Activated naive CD8-positive, alpha-beta T cell (primary cell): ENCODE measurements around the gene E2F3.

Experiments used
- H3K27ac Mint-ChIP-seq: one replicate; pipeline ENCODE4 v1.8.0; 2021; ENCODE audit warnings: mixed read lengths
- H3K27me3 Mint-ChIP-seq: one replicate; pipeline ENCODE4 v1.8.0; 2021; ENCODE audit warnings: mixed read lengths
- H3K36me3 Mint-ChIP-seq: one replicate; pipeline ENCODE4 v1.8.0; 2021; ENCODE audit warnings: mixed read lengths
- H3K4me1 Mint-ChIP-seq: one replicate; pipeline ENCODE4 v1.8.0; 2021; ENCODE audit warnings: low read depth, mixed read lengths
- H3K4me3 Mint-ChIP-seq: one replicate; pipeline ENCODE4 v1.8.0; 2021; ENCODE audit warnings: mild to moderate bottlenecking, mixed read lengths
- H3K9me3 Mint-ChIP-seq: one replicate; pipeline ENCODE4 v1.8.0; 2021; ENCODE audit warnings: low read depth, mixed read lengths

Gene E2F3

GRCh38 chr6:20411953-20412681, 10.4 kb downstream of the E2F3 start:
- Mint-ChIP-seq H3K27ac (peak overlapping the region; percentile 35), H3K4me1 (peaks cover 75% of the 10 kb centered on the region), H3K4me3 (no peak overlapping the region), H3K36me3 (peaks cover 12% of the 10 kb centered on the region), H3K27me3 (no peaks in the 10 kb centered on the region), H3K9me3 (no peaks in the 10 kb centered on the region)

DNA sequence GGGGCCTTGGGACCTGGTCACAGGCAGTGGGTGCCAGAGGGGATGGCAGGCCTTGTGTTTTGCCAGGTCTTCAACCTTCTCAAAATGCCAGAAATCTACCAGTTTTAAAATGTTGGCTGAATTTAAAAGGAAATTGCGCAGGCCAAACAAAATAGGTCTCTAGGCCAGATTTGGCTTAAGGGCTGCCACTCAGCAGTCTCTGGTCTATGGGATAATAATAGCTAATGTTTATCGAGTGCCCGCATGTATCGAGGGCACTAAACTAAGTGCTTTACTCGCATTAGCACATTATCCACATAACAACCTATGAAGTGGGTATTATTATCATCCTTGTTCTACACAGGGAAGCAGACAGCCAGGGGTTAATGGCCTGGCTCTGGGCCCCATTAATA, 11.0 kb downstream of the E2F3 start:
- no peaks in the 10 kb centered on the region for H3K27me3 Mint-ChIP-seq
- H3K4me1 Mint-ChIP-seq: peaks cover 72% of the 10 kb centered on the region
- H3K27ac Mint-ChIP-seq: no peak overlapping the region
- H3K9me3 Mint-ChIP-seq: no peaks in the 10 kb centered on the region
- no peak overlapping the region for H3K4me3 Mint-ChIP-seq
- peaks cover 11% of the 10 kb centered on the region for H3K36me3 Mint-ChIP-seq

- Mint-ChIP-seq H3K27me3 (no peaks in the 10 kb centered on the region), H3K9me3 (no peaks in the 10 kb centered on the region), H3K4me3 (no peak overlapping the region), H3K27ac (no peak overlapping the region), H3K4me1 (peaks cover 75% of the 10 kb centered on the region), H3K36me3 (peaks cover 11% of the 10 kb centered on the region)
Measured at GRCh38 chr6:20413826-20414225, 12.1 kb downstream of the E2F3 start.

DNA sequence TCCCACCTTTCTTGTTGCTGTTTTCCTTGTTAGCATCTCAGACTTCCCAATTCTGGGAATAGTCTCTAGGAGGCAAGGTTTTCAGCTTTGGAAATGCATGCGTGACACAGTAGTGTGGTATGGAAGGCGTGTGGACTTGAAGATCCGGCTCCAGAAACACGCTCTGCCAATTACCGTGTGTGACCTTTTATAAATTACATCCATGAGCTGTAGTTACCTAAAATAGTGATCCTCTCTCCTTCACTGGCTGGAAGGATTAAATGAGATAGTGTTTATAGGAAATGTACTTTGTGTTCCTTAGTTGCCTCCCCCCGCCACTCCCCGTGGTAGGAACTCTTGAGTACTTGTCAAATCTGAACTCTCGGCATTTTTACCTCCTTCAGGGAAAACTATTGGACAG, 13.0 kb downstream of the E2F3 start:
- Mint-ChIP-seq H3K36me3 (peaks cover 13% of the 10 kb centered on the region), H3K9me3 (no peaks in the 10 kb centered on the region), H3K27ac (peak overlapping the region; percentile 8), H3K27me3 (no peaks in the 10 kb centered on the region), H3K4me3 (no peak overlapping the region), H3K4me1 (peaks cover 70% of the 10 kb centered on the region)

DNA sequence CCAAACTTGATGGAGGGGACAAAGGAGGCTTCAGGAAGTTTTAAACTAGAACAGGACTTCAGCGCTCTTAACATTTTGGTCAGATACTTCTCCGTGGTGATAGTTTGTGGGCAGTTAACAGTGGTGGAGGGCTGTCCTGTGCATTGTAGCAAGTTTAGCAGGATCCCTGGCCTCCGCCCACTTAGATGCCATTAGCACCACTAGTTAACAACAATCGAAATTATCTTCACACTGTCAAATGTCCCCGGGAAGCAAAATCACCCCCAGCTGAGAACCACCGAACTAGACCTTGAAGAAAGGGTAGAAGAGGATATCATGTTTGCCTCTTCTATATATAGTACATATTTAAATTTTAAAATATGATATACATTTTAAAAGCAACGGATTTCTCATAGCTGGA, 13.6 kb downstream of the E2F3 start:
- Mint-ChIP-seq H3K36me3 (peaks cover 13% of the 10 kb centered on the region), H3K27me3 (no peaks in the 10 kb centered on the region), H3K4me1 (peaks cover 65% of the 10 kb centered on the region), H3K9me3 (no peaks in the 10 kb centered on the region), H3K27ac (no peak overlapping the region), H3K4me3 (no peak overlapping the region)

DNA sequence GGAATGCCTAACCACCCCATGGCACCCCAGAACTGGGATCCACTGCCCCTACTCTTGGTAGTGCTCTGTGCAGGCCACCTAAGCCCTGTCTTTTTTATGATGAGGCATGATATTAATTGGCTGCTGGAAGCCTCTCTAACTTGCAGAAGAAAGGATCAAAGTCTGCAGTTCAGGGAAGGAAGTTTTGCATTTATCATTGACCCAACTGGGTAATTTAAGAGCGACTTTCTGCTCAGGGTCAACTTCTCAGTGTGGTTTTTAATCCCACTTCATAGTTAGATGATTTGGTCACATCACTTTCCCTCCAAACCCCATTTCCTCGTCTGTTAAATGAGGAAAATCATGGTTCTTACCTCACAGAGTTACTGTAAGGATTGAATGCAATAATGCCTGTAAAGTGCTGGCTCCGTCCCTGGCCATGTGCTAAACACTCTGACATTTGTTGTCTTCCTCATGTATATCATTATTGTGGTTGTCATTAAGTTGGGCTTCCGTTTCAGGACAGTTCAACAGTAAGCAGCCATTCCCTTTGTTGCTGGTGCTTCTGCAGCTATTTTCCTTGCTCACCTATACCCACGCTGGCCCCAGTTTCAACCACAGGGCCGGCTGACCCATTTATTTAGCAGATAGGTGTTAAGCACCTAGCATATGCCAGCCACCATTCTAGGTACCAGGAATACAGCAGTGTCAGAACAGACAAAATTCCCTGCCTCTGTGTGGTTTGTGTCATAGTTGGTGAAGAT, 14.2 kb downstream of the E2F3 start:
- Mint-ChIP-seq H3K4me3 (peak overlapping the region; percentile 28), H3K36me3 (peaks cover 14% of the 10 kb centered on the region), H3K9me3 (peaks cover 1% of the 10 kb centered on the region), H3K27me3 (no peaks in the 10 kb centered on the region), H3K27ac (no peak overlapping the region), H3K4me1 (peaks cover 61% of the 10 kb centered on the region)

- Mint-ChIP-seq H3K4me1 (peaks cover 53% of the 10 kb centered on the region), H3K27ac (no peak overlapping the region), H3K9me3 (peaks cover 4% of the 10 kb centered on the region), H3K36me3 (peaks cover 14% of the 10 kb centered on the region), H3K4me3 (no peak overlapping the region), H3K27me3 (no peaks in the 10 kb centered on the region)
Measured at GRCh38 chr6:20416567-20417345, 15.1 kb downstream of the E2F3 start.

GRCh38 chr6:20417819-20418218, 16.1 kb downstream of the E2F3 start:
- peak overlapping the region; percentile 9 for H3K4me3 Mint-ChIP-seq
- peaks cover 16% of the 10 kb centered on the region for H3K36me3 Mint-ChIP-seq
- peaks cover 4% of the 10 kb centered on the region for H3K9me3 Mint-ChIP-seq
- H3K4me1 Mint-ChIP-seq: peaks cover 49% of the 10 kb centered on the region
- H3K27ac Mint-ChIP-seq: peak overlapping the region; percentile 34
- no peaks in the 10 kb centered on the region for H3K27me3 Mint-ChIP-seq

GRCh38 chr6:20426177-20427082, 24.8 kb downstream of the E2F3 start:
- Mint-ChIP-seq H3K36me3 (peaks cover 13% of the 10 kb centered on the region), H3K27ac (no peak overlapping the region), H3K9me3 (no peaks in the 10 kb centered on the region), H3K4me3 (no peak overlapping the region), H3K4me1 (peaks cover 23% of the 10 kb centered on the region), H3K27me3 (no peaks in the 10 kb centered on the region)

GRCh38 chr6:20427856-20428255, 26.2 kb downstream of the E2F3 start:
- Mint-ChIP-seq H3K36me3 (peaks cover 15% of the 10 kb centered on the region), H3K4me3 (no peak overlapping the region), H3K9me3 (no peaks in the 10 kb centered on the region), H3K4me1 (peaks cover 21% of the 10 kb centered on the region), H3K27me3 (no peaks in the 10 kb centered on the region), H3K27ac (no peak overlapping the region)

DNA sequence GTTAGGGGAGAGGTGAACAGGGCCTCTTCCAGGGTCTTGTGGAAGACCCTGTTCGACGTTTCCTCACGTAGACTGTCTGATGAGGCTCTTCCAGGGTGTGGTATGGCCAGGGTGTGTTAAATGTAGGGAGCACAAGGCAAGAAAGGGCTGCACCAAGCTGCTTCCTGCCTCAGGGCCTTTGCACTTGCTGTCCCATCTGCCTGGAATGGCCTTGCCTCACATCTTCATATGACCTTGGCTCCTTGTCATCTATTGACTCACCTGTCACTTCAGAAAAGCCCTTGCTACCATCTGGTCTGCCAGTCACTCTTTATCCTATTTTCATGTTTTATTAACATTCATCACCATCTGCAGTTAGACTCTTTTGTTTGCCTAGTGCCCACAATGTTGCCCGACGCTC, 31.0 kb downstream of the E2F3 start:
- Mint-ChIP-seq H3K36me3 (peaks cover 22% of the 10 kb centered on the region), H3K4me1 (peaks cover 3% of the 10 kb centered on the region), H3K27ac (no peak overlapping the region), H3K27me3 (no peaks in the 10 kb centered on the region), H3K9me3 (no peaks in the 10 kb centered on the region), H3K4me3 (no peak overlapping the region)

DNA sequence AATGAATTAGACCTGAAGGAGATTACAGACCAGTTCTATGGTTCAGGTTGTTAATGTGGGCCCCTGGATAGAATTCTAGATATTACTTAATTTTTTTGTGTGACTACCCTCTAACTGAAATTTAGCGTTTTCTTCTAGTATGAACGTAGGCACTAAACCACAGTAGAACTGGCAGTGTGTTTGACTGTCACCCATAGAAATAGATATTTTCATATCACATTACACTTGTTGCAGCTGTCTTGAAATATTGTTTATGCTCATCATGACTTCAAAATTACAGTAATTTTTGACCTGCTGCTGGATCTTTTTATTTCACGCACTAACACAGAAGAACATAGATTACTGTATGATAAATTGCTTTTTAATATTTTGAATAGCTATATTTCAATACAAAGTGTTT, 31.6 kb downstream of the E2F3 start:
- H3K4me1 Mint-ChIP-seq: peaks cover 2% of the 10 kb centered on the region
- peaks cover 24% of the 10 kb centered on the region for H3K36me3 Mint-ChIP-seq
- H3K27me3 Mint-ChIP-seq: no peaks in the 10 kb centered on the region
- no peak overlapping the region for H3K27ac Mint-ChIP-seq
- H3K4me3 Mint-ChIP-seq: no peak overlapping the region
- H3K9me3 Mint-ChIP-seq: no peaks in the 10 kb centered on the region

GRCh38 chr6:20433929-20434328, 32.2 kb downstream of the E2F3 start:
- Mint-ChIP-seq H3K36me3 (peaks cover 28% of the 10 kb centered on the region), H3K27me3 (no peaks in the 10 kb centered on the region), H3K4me3 (no peak overlapping the region), H3K9me3 (no peaks in the 10 kb centered on the region), H3K4me1 (peaks cover 2% of the 10 kb centered on the region), H3K27ac (peak overlapping the region; percentile 16)

DNA sequence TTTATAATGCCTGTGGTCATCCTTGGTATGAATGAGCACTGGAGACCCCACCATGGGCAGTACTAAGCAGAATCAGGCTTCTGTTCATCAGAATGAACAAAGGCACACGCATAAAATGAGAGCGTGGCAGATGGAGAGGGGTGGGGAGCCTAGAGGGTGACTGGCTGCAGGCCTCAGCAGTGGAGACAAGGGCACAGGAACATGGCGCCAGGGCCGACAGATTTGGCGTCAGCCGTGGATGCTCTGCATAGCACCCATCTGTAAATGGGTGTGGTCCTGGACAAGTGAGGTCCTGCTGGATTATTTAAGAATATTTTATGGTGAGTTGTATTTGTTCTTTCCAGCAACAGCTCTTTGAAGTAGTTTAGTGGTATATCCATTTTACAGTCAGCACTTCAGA, 33.1 kb downstream of the E2F3 start:
- Mint-ChIP-seq H3K9me3 (no peaks in the 10 kb centered on the region), H3K36me3 (peaks cover 28% of the 10 kb centered on the region), H3K27ac (no peak overlapping the region), H3K27me3 (no peaks in the 10 kb centered on the region), H3K4me1 (peaks cover 2% of the 10 kb centered on the region), H3K4me3 (no peak overlapping the region)
